GM13976 (cell line): Measurements from ENCODE around the gene SPRED2.
A peak's percentile ranks its signal among the peaks of the same experiment; 100 is the strongest.

Experiments
- DNase-seq: peaks from one replicate; pipeline ENCODE4 v3.0.0; 2012; ENCODE audit warnings: low spot score
- CTCF ChIP-seq: IDR thresholded peaks from 2 replicates; pipeline ENCODE4 v1.5.1; 2012; ENCODE audit warnings: borderline replicate concordance, mild to moderate bottlenecking; ENCODE audit not compliant: insufficient read depth; ENCODE audit errors: extremely low read depth, missing control alignments, control extremely low read depth
- in situ Hi-C: fragments of 300-500 bp; cut with MboI; formaldehyde crosslinking; loops from one replicate; pipeline ENCODE4 v1.12.0; 2022; ENCODE audit warnings: low sequenced_read_pairs, mixed read lengths, inconsistent platforms; ENCODE audit not compliant: unreplicated experiment

The SPRED2 gene

GRCh38 chr2:65364986-65365733, 67.2 kb downstream of the SPRED2 start:
- in situ Hi-C loops: no loop called here
- DNase-seq: no peak
- no peak for TF ChIP-seq CTCF

- DNase-seq: no peak
- in situ Hi-C loops: no loop called here
- no peak for TF ChIP-seq CTCF
These were observed 68.3 kb downstream of the SPRED2 start for GRCh38 chr2:65363879-65364666.

GRCh38 chr2:65361623-65362022, 70.8 kb downstream of the SPRED2 start:
- no peak for TF ChIP-seq CTCF
- in situ Hi-C loops: no loop called here
- no peak for DNase-seq

- in situ Hi-C loops: no loop called here
These were observed 72.0 kb downstream of the SPRED2 start for GRCh38 chr2:65360441-65360840.

GRCh38 chr2:65358678-65359400, 73.6 kb downstream of the SPRED2 start:
- no peak for TF ChIP-seq CTCF
- in situ Hi-C loops: no loop called here
- DNase-seq: no peak

More at GRCh38 chr2:65360441-65360840, 72.0 kb downstream of the SPRED2 start:
- TF ChIP-seq CTCF: no peak
- DNase-seq: no peak

- TF ChIP-seq CTCF: no peak
- in situ Hi-C loops: no loop called here
- peak; percentile 55 for DNase-seq
These were observed 74.5 kb downstream of the SPRED2 start for GRCh38 chr2:65357959-65358294.
